Mesenchymal stem cell (in vitro differentiated cells and primary cell): ENCODE results near the gene FSTL4.

ENCODE experiments used
- DNase-seq: peaks from one replicate; pipeline ENCODE4 v3.0.0-alpha.2; 2013
- H2AFZ ChIP-seq: one replicate; pipeline ENCODE4 v1.6.1; 2013; ENCODE audit warnings: low read depth, mild to moderate bottlenecking, control low read depth, inconsistent platforms, low read length, moderate library complexity
- H2AK5ac ChIP-seq: 2 replicates; pipeline ENCODE4 v1.6.1; 2013; ENCODE audit warnings: low read length, moderate library complexity, mild to moderate bottlenecking, inconsistent platforms; ENCODE audit not compliant: severe bottlenecking
- H2BK120ac ChIP-seq: one replicate; pipeline ENCODE4 v1.6.1; 2013; ENCODE audit warnings: low read depth, mild to moderate bottlenecking, inconsistent platforms, low read length, moderate library complexity
- H2BK12ac ChIP-seq, 2 experiments: one replicate each; pipeline ENCODE4 v1.6.1; 2013; ENCODE audit warnings: inconsistent platforms in 2 of 2, low read length in 2 of 2, mild to moderate bottlenecking in 2 of 2, moderate library complexity in 2 of 2, control low read depth in 1 of 2
- H2BK15ac ChIP-seq: one replicate; pipeline ENCODE4 v1.6.1; 2013; ENCODE audit warnings: mild to moderate bottlenecking, low read depth, inconsistent platforms; ENCODE audit not compliant: poor library complexity, severe bottlenecking
- H2BK5ac ChIP-seq: 2 replicates; pipeline ENCODE4 v1.6.1; 2013; ENCODE audit warnings: low read depth, mild to moderate bottlenecking, low read length, control low read depth, inconsistent platforms; ENCODE audit not compliant: poor library complexity, severe bottlenecking
- H3K14ac ChIP-seq, 2 experiments: one replicate each; pipeline ENCODE4 v1.6.1; 2013; ENCODE audit warnings: inconsistent platforms in 2 of 2, low read length in 2 of 2, control low read depth in 1 of 2, mild to moderate bottlenecking in 1 of 2, moderate library complexity in 1 of 2
- H3K18ac ChIP-seq, 2 experiments: one replicate each; pipeline ENCODE4 v1.6.1; 2013; ENCODE audit warnings: inconsistent platforms in 2 of 2, low read length in 2 of 2, control low read depth in 1 of 2, low read depth in 1 of 2, mild to moderate bottlenecking in 1 of 2
- H3K23ac ChIP-seq, 2 experiments: one replicate each; pipeline ENCODE4 v1.6.1; 2013; ENCODE audit warnings: inconsistent platforms in 2 of 2, low read length in 2 of 2, mild to moderate bottlenecking in 2 of 2, moderate library complexity in 2 of 2, control low read depth in 1 of 2
- H3K27ac ChIP-seq: 2 replicates; pipeline ENCODE4 v1.5.1; 2013; ENCODE audit warnings: mild to moderate bottlenecking, moderate library complexity, low read length, control low read depth, inconsistent platforms; ENCODE audit not compliant: poor library complexity, severe bottlenecking
- H3K27me3 ChIP-seq, 2 experiments: 2 replicates each; pipeline versions ENCODE4 v1.6.1 to v1.7.0; 2013; ENCODE audit warnings: low read length in 2 of 2, mild to moderate bottlenecking in 2 of 2, moderate library complexity in 2 of 2, control low read depth in 1 of 2, inconsistent platforms in 1 of 2; ENCODE audit not compliant: control insufficient read depth in 1 of 2, insufficient read depth in 1 of 2
- H3K36me3 ChIP-seq, 2 experiments: 2 replicates each; pipeline versions ENCODE4 v1.6.1 to v1.7.0; 2013; ENCODE audit warnings: low read length in 2 of 2, control low read depth in 1 of 2, inconsistent platforms in 1 of 2, low read depth in 1 of 2, mild to moderate bottlenecking in 1 of 2; ENCODE audit not compliant: insufficient read depth in 2 of 2, control insufficient read depth in 1 of 2
- H3K4ac ChIP-seq, 2 experiments: one replicate each; pipeline ENCODE4 v1.6.1; 2013; ENCODE audit warnings: inconsistent platforms in 2 of 2, low read length in 2 of 2, mild to moderate bottlenecking in 2 of 2, moderate library complexity in 2 of 2, control low read depth in 1 of 2, low read depth in 1 of 2
- H3K4me1 ChIP-seq: 2 replicates; pipeline ENCODE4 v1.6.1; 2013; ENCODE audit warnings: low read depth, low read length, control low read depth; ENCODE audit not compliant: control insufficient read depth, insufficient read depth
- H3K4me2 ChIP-seq: 2 replicates; pipeline ENCODE4 v1.6.1; 2013; ENCODE audit warnings: low read length, mild to moderate bottlenecking, inconsistent platforms; ENCODE audit not compliant: poor library complexity, severe bottlenecking
- H3K4me3 ChIP-seq, 2 experiments: 2 replicates each; pipeline versions ENCODE4 v1.5.1 to v1.7.0; 2013; ENCODE audit warnings: low read length in 2 of 2, mild to moderate bottlenecking in 2 of 2, control low read depth in 1 of 2, low read depth in 1 of 2; ENCODE audit not compliant: insufficient read depth in 1 of 2
- H3K79me1 ChIP-seq: replicated peaks from 2 replicates; pipeline ENCODE4 v1.6.1; 2013; ENCODE audit warnings: mild to moderate bottlenecking, control low read depth, low read length, inconsistent platforms; ENCODE audit not compliant: poor library complexity, severe bottlenecking
- H3K9ac ChIP-seq: 2 replicates; pipeline ENCODE4 v1.7.0; 2013; ENCODE audit warnings: mild to moderate bottlenecking, low read length, moderate library complexity
- H3K9me3 ChIP-seq: 2 replicates; pipeline ENCODE4 v1.7.0; 2013; ENCODE audit warnings: mild to moderate bottlenecking, low read length; ENCODE audit not compliant: control insufficient read depth
- H4K8ac ChIP-seq: one replicate; pipeline ENCODE4 v1.6.1; 2013; ENCODE audit warnings: inconsistent platforms, mild to moderate bottlenecking, low read length, moderate library complexity
- H4K91ac ChIP-seq: one replicate; pipeline ENCODE4 v1.6.1; 2013; ENCODE audit warnings: mild to moderate bottlenecking, low read length, inconsistent platforms
- WGBS: methylation state at CpG from one replicate; pipeline ENCODE4 v1.1.7; 2013; ENCODE audit warnings: mixed read lengths; 5-methylcytosine and 5-hydroxymethylcytosine counted together

Gene FSTL4

GRCh38 chr5:133323494-133324457, 288.6 kb downstream of the FSTL4 start:
- no peaks in the 10 kb centered on the region for H3K4me1 ChIP-seq
- no peak overlapping the region for H3K4ac ChIP-seq
- no peak overlapping the region for H3K18ac ChIP-seq
- H3K4me2 ChIP-seq, result no peak overlapping the region
- no peak overlapping the region for H3K9ac ChIP-seq
- H3K79me1 ChIP-seq, result no peaks in the 10 kb centered on the region
- H4K91ac ChIP-seq, result no peak overlapping the region
- 66% methylated on average over 13 of the region's 13 CpGs for WGBS
- peak overlapping the region in 1 of 2 experiments; percentile 73 for H3K23ac ChIP-seq
- H3K14ac ChIP-seq, result no peak overlapping the region
- no peak overlapping the region for H2BK12ac ChIP-seq
- no peaks in the 10 kb centered on the region for H3K36me3 ChIP-seq
- DNase-seq, result no peak
- H3K4me3 ChIP-seq, result no peak overlapping the region
- H3K27me3 ChIP-seq, result peaks cover 41 to 81% of the 10 kb centered on the region in 2 experiments
- no peak overlapping the region for H2AFZ ChIP-seq
- H2BK15ac ChIP-seq, result no peak overlapping the region
- H3K27ac ChIP-seq, result no peak overlapping the region
- H2AK5ac ChIP-seq, result no peak overlapping the region
- no peak overlapping the region for H4K8ac ChIP-seq
- no peak overlapping the region for H2BK5ac ChIP-seq
- no peak overlapping the region for H2BK120ac ChIP-seq
- no peaks in the 10 kb centered on the region for H3K9me3 ChIP-seq

DNA sequence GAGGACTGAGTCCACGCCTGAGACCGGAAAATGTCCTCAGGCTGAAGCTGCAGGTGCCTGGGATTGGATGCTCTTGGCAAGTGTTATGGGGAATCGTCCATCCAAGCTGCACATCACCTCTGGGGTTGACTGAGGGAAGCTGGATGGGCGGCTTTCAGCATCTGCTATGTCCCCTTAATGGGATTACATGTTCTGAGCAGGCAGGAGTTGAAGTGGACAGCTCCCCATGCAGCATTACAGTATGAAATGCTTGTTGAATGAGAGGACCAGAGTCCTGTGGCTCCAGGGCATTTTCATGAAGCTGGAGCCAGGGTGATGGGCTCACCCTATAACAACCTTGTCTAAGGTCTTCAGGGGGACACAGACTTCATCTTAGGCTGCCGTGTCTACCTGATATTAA, 289.6 kb downstream of the FSTL4 start:
- Histone ChIP-seq H2BK15ac (no peak overlapping the region), H2AK5ac (no peak overlapping the region), H4K8ac (no peak overlapping the region), H3K79me1 (no peaks in the 10 kb centered on the region), H3K27me3 (peaks cover 40 to 82% of the 10 kb centered on the region in 2 experiments), H2BK120ac (no peak overlapping the region), H2BK5ac (no peak overlapping the region), H3K9ac (no peak overlapping the region), H2BK12ac (no peak overlapping the region), H3K4me3 (no peak overlapping the region), H3K4me1 (no peaks in the 10 kb centered on the region), H3K36me3 (no peaks in the 10 kb centered on the region), H3K14ac (no peak overlapping the region), H3K27ac (no peak overlapping the region), H3K23ac (no peak overlapping the region), H3K4ac (no peak overlapping the region), H3K18ac (no peak overlapping the region), H3K9me3 (no peaks in the 10 kb centered on the region), H2AFZ (no peak overlapping the region), H4K91ac (no peak overlapping the region), H3K4me2 (no peak overlapping the region)
- 76% methylated on average over 5 of the region's 5 CpGs for WGBS
- DNase-seq, result no peak

GRCh38 chr5:133321833-133322420, 290.4 kb downstream of the FSTL4 start:
- Histone ChIP-seq H3K18ac (no peak overlapping the region), H2BK15ac (no peak overlapping the region), H3K9ac (no peak overlapping the region), H3K79me1 (no peaks in the 10 kb centered on the region), H3K36me3 (no peaks in the 10 kb centered on the region), H3K4me3 (no peak overlapping the region), H3K27me3 (peaks cover 47 to 81% of the 10 kb centered on the region in 2 experiments), H3K9me3 (no peaks in the 10 kb centered on the region), H3K4me2 (no peak overlapping the region), H4K91ac (no peak overlapping the region), H2BK5ac (no peak overlapping the region), H2BK12ac (no peak overlapping the region), H4K8ac (no peak overlapping the region), H2AFZ (no peak overlapping the region), H3K4ac (no peak overlapping the region), H2BK120ac (no peak overlapping the region), H3K27ac (no peak overlapping the region), H3K23ac (no peak overlapping the region), H2AK5ac (no peak overlapping the region), H3K4me1 (no peaks in the 10 kb centered on the region), H3K14ac (no peak overlapping the region)
- 68% methylated on average over 6 of the region's 6 CpGs for WGBS
- DNase-seq, result no peak

- no peak overlapping the region for H3K27ac ChIP-seq
- no peaks in the 10 kb centered on the region for H3K9me3 ChIP-seq
- no peaks in the 10 kb centered on the region for H3K79me1 ChIP-seq
- H2BK12ac ChIP-seq, result no peak overlapping the region
- H2BK5ac ChIP-seq, result no peak overlapping the region
- no peak overlapping the region for H3K14ac ChIP-seq
- no peak overlapping the region for H3K4me3 ChIP-seq
- peaks cover 42 to 81% of the 10 kb centered on the region in 2 experiments for H3K27me3 ChIP-seq
- no peak overlapping the region for H2BK120ac ChIP-seq
- no peak overlapping the region for H2AFZ ChIP-seq
- no peak overlapping the region for H4K91ac ChIP-seq
- H3K4ac ChIP-seq, result no peak overlapping the region
- H3K23ac ChIP-seq, result no peak overlapping the region
- no peak for DNase-seq
- H3K9ac ChIP-seq, result no peak overlapping the region
- H4K8ac ChIP-seq, result no peak overlapping the region
- H2AK5ac ChIP-seq, result no peak overlapping the region
- no peaks in the 10 kb centered on the region for H3K36me3 ChIP-seq
- no peak overlapping the region for H3K4me2 ChIP-seq
- H2BK15ac ChIP-seq, result no peak overlapping the region
- no peaks in the 10 kb centered on the region for H3K4me1 ChIP-seq
- WGBS, result 81% methylated on average over 13 of the region's 13 CpGs
- H3K18ac ChIP-seq, result no peak overlapping the region
These were observed 291.0 kb downstream of the FSTL4 start for GRCh38 chr5:133321286-133321832.
